K562 treated with DMSO at 1 percent for 12 hours (cell line): ENCODE results near the gene P2RY13. TPM values are rescaled to one million over a fixed set of nuclear protein-coding genes. Genes with fewer than 3 reads are reported as not detected.

Experiments
- total RNA-seq: library from RNA; unstranded; fragments of 300-600 nt; gene quantifications from 2 replicates; pipeline ENCODE4 v1.2.3, GENCODE V29; 2022; ENCODE audit not compliant: insufficient read depth

Gene P2RY13
- total RNA-seq: not detected in 2 replicates

GRCh38 chr3:151329363-151329762 lies at the start of gene P2RY13:
Gene P2RY13, minus strand, starts transcription at chr3:151329549. Its CDS starts 21 bp downstream, at chr3:151329528.

GRCh38 chr3:151316267-151316991 lies 12.9 kb downstream of the P2RY13 start, which contains the start of gene GPR87:
Gene GPR87, minus strand, starts transcription at chr3:151316820. Its CDS starts 16,720 bp downstream, at chr3:151300100.

GRCh38 chr3:151278230-151278629 lies 51.1 kb downstream of the P2RY13 start, which contains the start of gene P2RY14:
Gene P2RY14, minus strand, starts transcription at chr3:151278542. Its CDS starts 64,226 bp downstream, at chr3:151214316.

Other genes starting within 250 kb of the P2RY13 start
- not detected in 2 replicates for gene MED12L, start 243.9 kb downstream of the P2RY13 start, total RNA-seq
- not detected in 2 replicates for gene GPR171, start 126.3 kb downstream of the P2RY13 start, total RNA-seq
- gene P2RY14, start 51.0 kb downstream of the P2RY13 start, total RNA-seq: not detected in 2 replicates
- gene GPR87, start 12.7 kb downstream of the P2RY13 start, total RNA-seq: not detected in 2 replicates
- not detected in 2 replicates for gene P2RY12, start 55.2 kb upstream of the P2RY13 start, total RNA-seq
- 0.37 TPM in 1 of 2 replicates, not detected in the other for gene IGSF10, start 131.5 kb upstream of the P2RY13 start, total RNA-seq